NCI-H446 (cell line): ENCODE results near the gene FCRLB.
A peak's percentile ranks its signal among the peaks of the same experiment; 100 is the strongest.
"Not testable (repeated sequence)": the region's sequence is repeated elsewhere in the genome, so short reads cannot be mapped to it uniquely, and the experiment has no call there.

Experiments
- DNase-seq, 2 experiments: peaks; one replicate each; lab custom pipeline; 2025; lab: John Stamatoyannopoulos, UW

The FCRLB gene

DNA sequence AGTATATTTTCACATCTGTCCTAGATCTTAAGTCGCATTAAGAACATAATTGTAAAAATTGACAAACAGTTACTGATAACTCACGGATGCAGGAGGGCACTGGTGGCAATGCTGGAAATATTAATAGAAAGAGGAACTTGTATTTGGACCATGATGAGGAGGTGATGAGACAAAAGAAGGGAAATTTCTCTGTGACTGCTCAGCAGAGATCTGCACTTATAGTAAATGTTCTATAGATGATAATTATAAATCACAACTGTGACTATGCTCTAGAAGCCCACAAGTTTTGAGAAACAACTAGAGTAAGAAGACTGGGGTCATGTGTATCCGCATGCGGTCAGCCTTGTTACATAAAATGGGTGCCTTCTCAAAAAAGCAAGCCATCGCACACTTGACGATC, 19.6 kb downstream of the FCRLB start:
- DNase-seq, result no peak

DNA sequence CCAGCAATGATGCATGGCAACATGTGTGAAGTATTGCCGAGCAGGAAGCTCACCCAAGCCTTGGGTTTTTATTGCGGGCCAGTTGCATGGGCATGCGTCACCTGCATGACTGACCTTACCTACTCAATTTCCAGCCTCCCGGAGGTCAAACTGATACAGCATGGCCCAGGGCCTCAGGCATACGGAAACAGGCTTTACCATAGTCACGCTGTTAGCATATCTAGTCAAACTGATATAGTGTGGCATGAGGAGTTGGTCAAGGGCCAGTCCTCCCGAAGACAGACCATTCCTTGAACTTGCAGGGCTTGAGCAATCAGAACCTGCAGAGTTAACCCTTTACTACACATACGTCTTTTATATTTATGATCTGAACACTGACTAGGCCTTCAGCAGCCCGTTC, 21.9 kb downstream of the FCRLB start:
- DNase-seq, result no peak

DNA sequence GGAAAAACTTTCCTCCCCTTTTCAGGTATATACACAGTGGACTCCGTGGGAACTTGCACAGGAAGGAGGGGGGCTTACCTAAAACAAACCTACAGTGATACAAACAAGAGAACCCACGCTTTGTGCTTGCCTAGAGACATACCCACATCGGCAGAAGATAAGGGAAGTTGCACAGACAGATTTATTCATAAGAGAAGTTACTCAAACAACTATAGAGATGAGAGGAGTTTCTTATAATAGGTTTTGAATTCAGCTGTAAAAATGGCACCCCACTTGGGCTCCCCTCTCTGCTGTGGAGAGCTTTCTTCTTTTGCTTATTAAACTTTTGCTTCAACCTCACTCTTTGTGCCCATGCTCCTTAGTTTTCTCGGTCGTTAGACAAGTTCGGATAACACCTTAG, 26.5 kb downstream of the FCRLB start:
- no peak for DNase-seq

DNA sequence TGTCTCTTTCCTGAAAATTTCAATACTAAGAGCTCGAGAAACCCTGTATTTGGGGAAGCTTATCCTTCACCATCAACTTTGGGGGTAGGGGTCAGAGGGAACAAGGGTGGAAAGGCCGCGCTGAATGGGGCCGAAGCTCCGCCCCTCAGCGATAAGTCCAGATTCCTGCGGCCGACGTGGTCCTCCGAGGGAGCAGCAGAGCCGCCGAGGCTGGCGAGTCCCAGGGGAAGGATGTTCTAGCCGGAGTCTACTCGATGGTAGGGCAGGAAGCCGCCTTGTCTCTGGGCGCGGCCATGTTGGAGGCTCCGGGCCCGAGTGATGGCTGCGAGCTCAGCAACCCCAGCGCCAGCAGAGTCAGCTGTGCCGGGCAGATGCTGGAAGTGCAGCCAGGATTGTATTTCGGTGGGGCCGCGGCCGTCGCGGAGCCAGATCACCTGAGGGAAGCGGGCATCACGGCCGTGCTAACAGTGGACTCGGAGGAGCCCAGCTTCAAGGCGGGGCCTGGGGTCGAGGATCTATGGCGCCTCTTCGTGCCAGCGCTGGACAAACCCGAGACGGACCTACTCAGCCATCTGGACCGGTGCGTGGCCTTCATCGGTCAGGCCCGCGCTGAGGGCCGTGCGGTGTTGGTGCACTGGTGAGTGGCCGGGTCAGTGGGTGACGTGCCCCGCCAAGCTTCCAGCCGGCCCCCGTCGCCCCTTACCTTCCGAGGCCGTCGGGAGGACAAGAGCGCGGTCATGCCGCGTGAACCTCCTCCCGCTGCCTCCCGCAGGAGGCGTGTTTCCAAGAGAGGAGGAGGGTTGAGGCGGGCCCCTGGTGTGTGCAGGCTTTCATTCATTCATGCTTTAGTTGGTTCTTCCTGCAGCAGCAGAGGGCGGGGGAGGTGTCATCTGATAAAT, 28.4 kb downstream of the FCRLB start, which contains the start of gene DUSP12:
Gene DUSP12 (plus strand): TSS at position 278 of the 899 bp plus-strand sequence. CDS start 16 bp downstream, at position 294.
- DNase-seq, result peak; percentile 92 to 98

DNA sequence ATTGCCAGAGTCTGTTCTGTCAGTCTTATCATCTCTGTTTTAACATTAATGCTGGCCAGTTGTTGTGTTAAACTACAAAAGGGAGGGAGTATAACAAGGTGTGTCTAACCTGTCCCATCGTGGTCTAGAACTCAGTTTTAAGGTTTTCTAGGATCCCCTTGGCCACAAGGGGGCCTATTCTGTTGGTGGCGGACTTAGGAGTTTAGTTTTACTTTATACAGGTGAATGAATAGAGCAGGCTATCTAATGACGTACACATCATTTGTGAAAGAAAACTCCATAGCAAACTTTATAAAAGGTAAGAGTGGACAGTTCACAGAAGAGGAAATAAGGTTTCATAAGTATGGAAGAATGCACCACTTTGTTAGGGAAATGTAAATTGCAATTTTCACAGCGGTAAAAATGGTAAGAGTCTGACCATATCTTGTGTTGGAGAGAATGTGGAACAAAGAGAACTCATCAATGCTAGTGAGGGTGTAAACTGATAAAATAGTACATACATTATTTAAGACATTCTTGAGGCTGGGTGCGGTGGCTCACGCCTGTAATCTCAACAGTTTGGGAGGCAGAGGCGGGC, 42.3 kb downstream of the FCRLB start:
- no peak for DNase-seq

DNA sequence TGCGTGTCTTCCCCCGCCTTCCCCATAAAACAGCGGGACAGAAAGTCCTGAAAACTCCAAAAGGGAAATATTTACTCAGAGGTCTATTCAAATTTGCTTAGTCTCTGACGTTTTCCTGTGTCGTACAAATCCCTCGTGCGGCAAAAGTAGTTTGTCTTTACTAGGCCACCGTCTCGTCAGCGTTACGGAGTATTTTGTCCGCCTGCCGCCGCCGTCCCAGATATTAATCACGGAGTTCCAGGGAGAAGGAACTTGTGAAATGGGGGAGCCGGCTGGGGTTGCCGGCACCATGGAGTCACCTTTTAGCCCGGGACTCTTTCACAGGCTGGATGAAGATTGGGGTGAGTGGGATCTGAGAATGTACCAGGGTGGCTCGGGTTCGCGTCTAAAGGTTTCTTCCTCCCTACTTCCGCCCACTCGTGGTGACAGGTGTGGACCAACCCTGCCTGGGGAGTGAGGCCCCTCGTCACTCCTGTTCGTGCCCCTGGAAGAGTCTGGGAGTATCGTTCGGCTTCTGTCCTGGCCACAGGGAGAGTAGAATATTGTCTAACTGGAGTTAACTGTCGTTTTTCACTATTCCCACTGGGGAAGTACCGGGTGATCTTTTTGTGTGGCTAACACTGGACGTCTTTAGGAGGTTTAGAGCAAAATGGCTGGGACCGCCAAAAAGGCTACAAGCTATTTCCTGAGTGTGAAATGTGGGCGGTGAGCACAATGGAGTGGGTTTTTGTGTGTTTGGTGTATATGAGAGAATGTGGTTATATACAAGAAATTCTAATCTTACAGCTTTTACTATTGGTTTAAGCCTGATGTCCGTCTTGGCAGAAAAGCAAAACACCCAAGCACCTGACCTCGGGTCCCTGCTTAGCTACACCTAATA, 45.0 kb downstream of the FCRLB start, which contains the start of gene ATF6:
Gene ATF6 (plus strand): TSS at position 219 of the 880 bp plus-strand sequence. CDS start 41 bp downstream, at position 260.
- peak; percentile 83 to 91 for DNase-seq

DNA sequence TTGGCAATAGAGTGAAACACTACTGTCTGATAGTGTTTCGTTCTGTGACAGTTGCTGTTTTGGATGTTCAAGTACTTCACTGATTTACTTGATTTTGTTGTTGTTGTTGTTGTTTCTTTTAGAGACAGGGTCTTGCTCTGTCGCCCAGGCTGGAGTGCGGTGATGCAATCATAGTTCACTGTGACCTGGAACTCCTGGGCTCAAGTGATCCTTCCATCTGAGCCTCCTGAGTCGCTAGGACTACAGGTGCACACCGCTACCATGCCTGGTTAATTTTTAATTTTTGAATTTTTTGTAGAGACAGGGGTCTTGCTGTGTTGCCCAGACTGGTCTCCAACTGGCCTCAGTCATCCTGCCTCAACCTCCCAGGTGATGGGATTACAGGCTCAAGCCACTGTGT, 47.1 kb downstream of the FCRLB start:
- no peak for DNase-seq

DNA sequence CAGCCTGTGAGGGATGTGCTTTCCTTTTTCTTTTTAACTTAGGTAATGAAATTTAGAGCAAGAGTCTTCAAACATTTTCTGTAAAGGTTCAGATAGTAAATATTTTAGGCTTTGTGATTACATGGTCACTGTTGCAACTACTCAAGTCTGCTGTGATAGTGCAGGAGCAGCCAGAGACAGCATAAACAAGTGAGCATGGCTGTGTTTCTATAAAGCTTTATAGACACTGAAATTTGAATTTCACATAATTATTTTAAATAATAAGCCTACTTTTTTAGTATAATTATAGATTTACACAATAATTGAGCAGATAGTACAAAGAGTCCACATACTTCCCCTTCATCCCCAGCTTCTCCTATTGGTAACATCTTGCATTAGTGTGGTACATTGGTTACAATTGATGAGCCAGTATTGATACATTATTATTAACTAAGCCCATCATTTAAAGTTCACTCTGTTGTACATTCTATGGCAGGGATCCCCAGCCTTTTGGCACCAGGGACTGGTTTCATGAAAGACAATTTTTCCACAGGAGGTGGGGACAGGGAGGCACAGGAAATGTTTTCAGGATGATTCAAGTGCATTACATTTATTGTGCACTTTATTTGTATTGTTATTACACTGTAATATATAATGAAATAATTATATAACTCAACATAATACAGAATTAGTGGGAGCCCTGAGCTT, 47.8 kb downstream of the FCRLB start:
- DNase-seq, result no peak

DNA sequence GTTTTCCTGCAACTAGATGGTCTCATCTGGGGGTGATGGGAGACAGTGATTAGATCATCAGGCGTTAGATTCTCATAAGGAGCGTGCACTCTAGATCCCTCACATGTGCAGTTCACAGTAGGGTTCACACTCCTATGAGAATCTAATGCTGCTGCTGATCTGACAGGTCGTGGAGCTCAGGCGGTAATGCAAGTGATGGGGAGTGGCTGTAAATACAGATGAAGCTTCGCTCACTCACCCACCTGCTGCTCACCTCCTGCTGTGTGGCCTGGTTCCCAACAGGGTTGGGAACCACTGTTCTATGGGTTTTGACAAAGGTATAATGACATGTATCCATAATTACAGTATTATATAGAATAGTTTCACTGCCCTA, 48.3 kb downstream of the FCRLB start:
- not testable (repeated sequence) for DNase-seq

DNA sequence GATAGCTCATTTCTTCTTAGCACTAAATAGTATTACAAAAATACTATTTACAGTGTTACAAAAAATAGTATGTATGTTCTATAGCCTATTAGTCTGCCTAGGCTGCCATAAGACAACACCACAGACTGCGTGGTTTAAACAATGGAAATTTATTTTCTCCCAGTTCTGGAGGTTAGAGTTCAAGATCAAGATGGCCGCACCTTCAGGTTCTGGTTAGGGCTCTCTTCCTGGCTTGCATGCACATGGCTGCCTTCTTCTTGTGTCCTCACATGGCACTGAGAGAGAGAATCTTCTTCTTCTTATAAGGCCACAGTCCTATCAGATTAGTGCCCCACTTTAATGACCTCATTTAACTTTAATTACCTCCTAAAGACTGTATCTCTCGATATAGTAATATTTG, 48.9 kb downstream of the FCRLB start:
- no peak for DNase-seq

DNA sequence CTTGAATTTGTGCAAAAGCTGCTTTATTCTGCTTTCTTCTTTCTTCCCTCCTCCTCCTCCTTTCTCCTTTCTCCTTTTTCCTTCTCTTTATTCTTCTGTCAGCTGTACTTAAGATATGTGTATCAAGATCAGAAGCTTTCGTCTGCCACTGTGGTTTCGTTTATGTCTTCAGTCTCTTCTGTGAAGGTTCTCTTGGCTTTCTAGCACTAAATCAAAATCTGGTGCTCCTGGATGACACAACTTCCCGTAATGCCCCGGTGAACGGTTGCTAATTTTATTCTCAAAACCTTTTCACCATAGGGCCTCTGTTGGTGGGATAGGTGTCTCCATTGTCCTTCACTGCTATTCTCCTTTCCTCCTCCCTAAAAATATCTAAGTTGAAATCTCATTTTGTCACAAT, 49.8 kb downstream of the FCRLB start:
- no peak for DNase-seq

DNA sequence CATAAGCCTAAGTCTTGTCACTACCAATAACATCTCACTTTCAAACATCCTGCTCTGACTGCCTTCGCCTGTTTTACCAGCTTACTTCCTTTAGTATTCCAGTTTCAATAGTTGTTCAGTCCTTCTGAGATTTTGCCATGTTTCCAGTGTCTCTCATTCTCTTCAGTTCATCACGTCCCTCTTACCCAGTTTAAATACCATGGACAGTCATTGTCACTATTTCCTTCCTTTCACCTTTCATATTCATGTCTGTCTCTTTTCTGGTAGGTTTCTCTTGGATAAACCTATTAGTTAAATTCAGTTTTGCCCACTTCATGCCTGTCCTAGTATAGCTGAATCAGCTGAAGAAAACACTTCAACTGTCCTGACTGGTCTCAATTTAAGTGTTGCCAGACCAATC, 50.6 kb downstream of the FCRLB start:
- no peak for DNase-seq

DNA sequence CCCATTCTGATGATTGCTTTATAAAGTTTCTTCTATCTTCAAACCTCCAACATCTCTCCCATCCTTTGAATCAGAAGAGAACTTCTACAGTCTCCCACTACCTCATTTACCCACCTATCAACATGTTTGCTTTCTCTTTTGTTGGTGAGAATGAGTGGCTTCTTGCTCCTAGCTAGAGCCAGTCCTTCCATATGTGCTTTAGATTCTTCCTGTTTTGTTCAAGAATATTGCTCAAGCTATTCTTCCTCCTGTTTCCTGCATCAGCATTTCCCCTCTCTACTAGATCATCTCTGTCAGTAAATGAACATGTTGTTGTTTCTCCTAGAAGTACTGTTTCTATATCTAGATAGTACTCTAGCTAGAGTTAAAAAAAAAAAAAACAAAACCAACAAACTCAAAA, 51.1 kb downstream of the FCRLB start:
- no peak for DNase-seq

DNA sequence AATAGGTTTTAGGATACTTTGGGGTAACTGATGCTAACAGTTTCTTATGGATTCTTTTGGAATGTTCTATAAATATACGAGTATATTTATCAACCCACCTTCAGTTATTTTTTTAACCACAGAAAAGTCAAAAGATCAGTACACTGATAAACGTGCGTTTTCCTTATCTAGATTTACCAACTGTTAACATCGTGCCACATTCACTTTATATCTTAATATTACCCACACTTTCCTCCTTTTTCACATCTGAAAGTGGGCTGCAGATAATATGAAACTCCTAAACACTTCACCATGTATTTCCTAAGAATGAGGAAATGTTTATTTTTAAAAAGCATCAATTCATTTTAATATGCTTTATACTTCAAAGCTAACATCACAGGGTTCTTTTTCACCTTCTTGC, 52.4 kb downstream of the FCRLB start:
- no peak for DNase-seq

DNA sequence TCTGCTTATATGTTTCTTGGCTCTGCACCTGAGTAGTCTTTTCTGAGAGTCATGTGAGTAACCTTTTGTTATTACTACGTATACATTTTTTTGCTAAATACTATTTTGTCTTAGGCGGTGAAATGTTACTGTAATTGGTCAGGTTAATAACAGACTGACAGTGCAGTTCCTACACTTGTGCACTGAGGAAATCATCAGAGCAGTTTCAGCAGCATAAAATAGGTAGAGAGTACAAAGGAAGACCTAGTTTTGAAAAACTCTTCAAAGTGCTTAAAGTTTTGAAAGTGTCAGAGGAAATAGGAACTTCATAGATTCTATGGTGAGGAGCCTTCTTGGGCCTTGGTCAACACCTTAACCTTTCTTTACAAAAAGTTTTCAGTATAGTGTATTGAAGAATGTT, 55.9 kb downstream of the FCRLB start:
- DNase-seq, result no peak
